GM12874 (cell line): Measurements from ENCODE around the gene PFAS.

ENCODE experiments used
- CTCF ChIP-seq: IDR thresholded peaks from 2 replicates; pipeline ENCODE4 v1.5.1; 2011; ENCODE audit warnings: low read depth, mild to moderate bottlenecking, control low read depth, low read length, moderate library complexity; ENCODE audit not compliant: insufficient read depth

Gene PFAS

GRCh38 chr17:8254881-8255280 is 5.8 kb downstream of the PFAS start:
- no peak for TF ChIP-seq CTCF

GRCh38 chr17:8255499-8255898 is 6.4 kb downstream of the PFAS start:
- TF ChIP-seq CTCF: no peak

GRCh38 chr17:8256291-8256690 is 7.2 kb downstream of the PFAS start:
- no peak for TF ChIP-seq CTCF

- TF ChIP-seq CTCF: no peak
Observed at GRCh38 chr17:8256691-8257090, 7.6 kb downstream of the PFAS start.

- no peak for TF ChIP-seq CTCF
Observed at GRCh38 chr17:8257801-8258200, 8.7 kb downstream of the PFAS start.

- TF ChIP-seq CTCF: no peak
Observed at GRCh38 chr17:8264320-8264719, 15.2 kb downstream of the PFAS start.

GRCh38 chr17:8264836-8265542 is 15.9 kb downstream of the PFAS start:
- no peak for TF ChIP-seq CTCF
